Tibial artery (tissue), 4 donors: ENCODE measurements around the gene FOXR1.
"Not testable (repeated sequence)": the region's sequence is repeated elsewhere in the genome, so short reads cannot be mapped to it uniquely, and the experiment has no call there.

ENCODE experiments used
- DNase-seq, 2 donors: peaks; one replicate each; pipeline ENCODE4 v3.0.0-alpha.2; 2019
- H3K27ac ChIP-seq, 2 donors: fragments of 200-600 bp; sonication (generic) in 1 of 2; 1 replicate in 1 of 2; 2 replicates in 1 of 2; pipeline ENCODE4 v1.5.1; 2018 to 2019; ENCODE audit warnings: mild to moderate bottlenecking in 1 of 2
- H3K27me3 ChIP-seq, 2 donors: fragments of 200-600 bp; sonication (generic) in 1 of 2; one replicate each; pipeline versions ENCODE4 v1.5.1 to v1.6.0; 2016 to 2019
- H3K36me3 ChIP-seq, 3 donors: fragments of 200-600 bp; sonication (generic) in 2 of 3; one replicate each; pipeline ENCODE4 v1.5.1; 2016 to 2019; ENCODE audit warnings: mild to moderate bottlenecking in 2 of 3
- H3K4me1 ChIP-seq, 4 donors: fragments of 200-600 bp; sonication (generic) in 2 of 4; 1 replicate in 3 of 4; 2 replicates in 1 of 4; pipeline ENCODE4 v1.5.1; 2016 to 2019
- H3K4me3 ChIP-seq, 2 donors: fragments of 200-600 bp; sonication (generic) in 1 of 2; 1 replicate in 1 of 2; 2 replicates in 1 of 2; pipeline ENCODE4 v1.5.1; 2018 to 2019; ENCODE audit warnings: mild to moderate bottlenecking in 2 of 2
- H3K9me3 ChIP-seq, 3 donors: fragments of 200-600 bp; sonication (generic) in 1 of 3; one replicate each; pipeline ENCODE4 v1.5.1; 2016 to 2019
- intact Hi-C: fragments of 100-400 bp; cut with DNase I; formaldehyde crosslinking; loops from one replicate; pipeline ENCODE4 v1.15.0; 2023; ENCODE audit warnings: low total_unique reads
- TF ChIP-seq, protein P1 (sequence below), 2 experiments: fragments of 200-600 bp in 1 of 2; fragments of 450-650 bp in 1 of 2; IDR thresholded peaks; one replicate each; pipeline ENCODE4 v1.5.1; 2017 to 2019; ENCODE audit warnings: antibody characterized with exemption in 2 of 2, mild to moderate bottlenecking in 1 of 2, moderate library complexity in 1 of 2

FOXR1 gene

DNA sequence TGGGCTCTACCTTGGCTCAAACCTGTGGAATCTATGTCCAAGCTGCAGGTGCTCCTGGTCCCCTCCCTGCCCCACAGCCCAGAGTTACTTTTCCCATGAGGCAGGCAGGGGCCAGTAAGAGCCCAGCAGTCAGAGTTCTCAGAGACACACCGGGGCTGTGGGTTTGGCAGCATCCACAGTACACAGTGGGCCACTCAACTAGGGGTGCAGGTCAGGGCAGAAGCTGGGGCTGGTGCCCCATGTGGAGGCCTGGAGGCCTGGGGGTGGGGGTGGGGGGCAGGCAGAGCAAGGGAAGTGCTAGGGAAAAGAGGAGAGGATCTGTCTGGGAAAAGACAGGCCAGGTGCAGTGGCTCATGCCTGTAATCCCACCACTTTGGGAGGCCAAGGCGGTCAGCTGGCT is 13.0 kb upstream of the FOXR1 start:
- no peak overlapping the region for H3K4me3 ChIP-seq
- H3K27ac ChIP-seq = no peak overlapping the region
- TF ChIP-seq, protein P1, sequence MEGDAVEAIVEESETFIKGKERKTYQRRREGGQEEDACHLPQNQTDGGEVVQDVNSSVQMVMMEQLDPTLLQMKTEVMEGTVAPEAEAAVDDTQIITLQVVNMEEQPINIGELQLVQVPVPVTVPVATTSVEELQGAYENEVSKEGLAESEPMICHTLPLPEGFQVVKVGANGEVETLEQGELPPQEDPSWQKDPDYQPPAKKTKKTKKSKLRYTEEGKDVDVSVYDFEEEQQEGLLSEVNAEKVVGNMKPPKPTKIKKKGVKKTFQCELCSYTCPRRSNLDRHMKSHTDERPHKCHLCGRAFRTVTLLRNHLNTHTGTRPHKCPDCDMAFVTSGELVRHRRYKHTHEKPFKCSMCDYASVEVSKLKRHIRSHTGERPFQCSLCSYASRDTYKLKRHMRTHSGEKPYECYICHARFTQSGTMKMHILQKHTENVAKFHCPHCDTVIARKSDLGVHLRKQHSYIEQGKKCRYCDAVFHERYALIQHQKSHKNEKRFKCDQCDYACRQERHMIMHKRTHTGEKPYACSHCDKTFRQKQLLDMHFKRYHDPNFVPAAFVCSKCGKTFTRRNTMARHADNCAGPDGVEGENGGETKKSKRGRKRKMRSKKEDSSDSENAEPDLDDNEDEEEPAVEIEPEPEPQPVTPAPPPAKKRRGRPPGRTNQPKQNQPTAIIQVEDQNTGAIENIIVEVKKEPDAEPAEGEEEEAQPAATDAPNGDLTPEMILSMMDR (IDR thresholded peaks at IDR 0.05) = no peak
- H3K27me3 ChIP-seq = peaks cover 0 to 22% of the 10 kb centered on the region in 2 donors
- H3K36me3 ChIP-seq = no peaks in the 10 kb centered on the region
- intact Hi-C loops = no loop called here
- no peaks in the 10 kb centered on the region for H3K9me3 ChIP-seq
- DNase-seq = no peak
- no peaks in the 10 kb centered on the region for H3K4me1 ChIP-seq

GRCh38 chr11:118961189-118961588 is 10.4 kb upstream of the FOXR1 start:
- Histone ChIP-seq H3K36me3 (no peaks in the 10 kb centered on the region), H3K9me3 (no peaks in the 10 kb centered on the region), H3K27me3 (peaks cover 0 to 18% of the 10 kb centered on the region in 2 donors), H3K4me3 (no peak overlapping the region), H3K27ac (no peak overlapping the region), H3K4me1 (no peaks in the 10 kb centered on the region)
- intact Hi-C loops = no loop called here
- DNase-seq = no peak
- TF ChIP-seq, protein P1 (IDR thresholded peaks at IDR 0.05) = no peak

DNA sequence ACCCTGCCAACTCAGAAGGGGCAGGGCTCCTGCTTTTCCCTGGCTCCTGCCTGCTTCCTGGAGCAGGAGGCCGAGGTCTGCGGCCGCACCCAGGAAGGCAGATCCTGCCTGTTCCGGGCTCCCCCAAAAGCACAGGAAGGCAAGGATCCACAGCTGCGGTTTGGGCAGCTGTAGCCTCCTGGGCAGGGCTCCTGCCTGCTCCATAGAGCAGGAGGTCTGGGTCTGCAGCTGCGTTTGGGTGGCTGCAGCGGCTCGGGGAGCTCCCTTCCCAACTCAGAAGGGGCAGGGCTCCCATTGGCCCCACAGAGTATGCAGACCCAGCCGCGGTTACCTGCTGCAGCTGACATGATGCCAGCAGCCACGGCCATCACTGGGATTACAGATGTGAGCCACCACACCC is 10.0 kb upstream of the FOXR1 start:
- no peaks in the 10 kb centered on the region for H3K9me3 ChIP-seq
- TF ChIP-seq, protein P1 (IDR thresholded peaks at IDR 0.05) = no peak
- no peaks in the 10 kb centered on the region for H3K36me3 ChIP-seq
- no peak overlapping the region for H3K4me3 ChIP-seq
- no peak for DNase-seq
- H3K27ac ChIP-seq = no peak overlapping the region
- no peaks in the 10 kb centered on the region for H3K4me1 ChIP-seq
- peaks cover 0 to 17% of the 10 kb centered on the region in 2 donors for H3K27me3 ChIP-seq
- intact Hi-C loops = no loop called here

DNA sequence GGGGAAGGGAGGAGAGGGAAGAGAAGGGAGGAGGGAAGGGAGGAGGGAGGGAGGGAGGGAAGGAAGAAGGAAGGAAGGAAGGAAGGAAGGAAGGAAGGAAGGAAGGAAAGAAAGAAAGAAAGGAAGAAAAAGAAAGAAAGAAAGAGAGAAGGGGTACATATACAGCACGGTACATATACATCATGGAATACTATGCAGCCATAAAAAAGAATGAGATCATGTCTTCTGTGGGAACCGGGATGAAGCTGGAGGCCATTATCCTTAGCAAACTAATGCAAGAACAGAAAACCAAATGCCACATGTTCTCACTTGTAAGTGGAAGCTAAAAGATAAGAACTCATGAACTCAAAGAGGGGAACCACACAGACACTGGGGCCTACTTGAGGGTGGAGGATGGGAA is 2.1 kb upstream of the FOXR1 start:
- H3K4me3 ChIP-seq, DNase-seq, H3K36me3 ChIP-seq, H3K9me3 ChIP-seq, H3K27ac ChIP-seq, intact Hi-C loops, H3K4me1 ChIP-seq: not testable (repeated sequence)
- peaks cover 0 to 18% of the 10 kb centered on the region in 2 donors for H3K27me3 ChIP-seq

GRCh38 chr11:118973985-118974384 is 2.4 kb downstream of the FOXR1 start:
- DNase-seq = no peak
- no peak overlapping the region for H3K27ac ChIP-seq
- TF ChIP-seq, protein P1 (IDR thresholded peaks at IDR 0.05) = no peak
- H3K9me3 ChIP-seq = no peaks in the 10 kb centered on the region
- H3K36me3 ChIP-seq = no peaks in the 10 kb centered on the region
- H3K4me1 ChIP-seq = no peaks in the 10 kb centered on the region
- intact Hi-C loops = no loop called here
- H3K4me3 ChIP-seq = no peak overlapping the region
- H3K27me3 ChIP-seq = peaks cover 0 to 18% of the 10 kb centered on the region in 2 donors

GRCh38 chr11:118975771-118976709 is 4.5 kb downstream of the FOXR1 start:
- H3K27me3 ChIP-seq = peaks cover 0 to 16% of the 10 kb centered on the region in 2 donors
- no peaks in the 10 kb centered on the region for H3K36me3 ChIP-seq
- no peak for DNase-seq
- TF ChIP-seq, protein P1 (IDR thresholded peaks at IDR 0.05) = no peak
- H3K4me1 ChIP-seq = peaks cover 0 to 7% (median 2%) of the 10 kb centered on the region in 4 donors
- intact Hi-C loops = no loop called here
- no peaks in the 10 kb centered on the region for H3K9me3 ChIP-seq
- H3K4me3 ChIP-seq = no peak overlapping the region
- H3K27ac ChIP-seq = no peak overlapping the region
